ENCODE results near the gene GIPC3. TPM values are rescaled to one million over a fixed set of nuclear protein-coding genes. Genes with fewer than 3 reads are reported as not detected.

Gene GIPC3, protein sequence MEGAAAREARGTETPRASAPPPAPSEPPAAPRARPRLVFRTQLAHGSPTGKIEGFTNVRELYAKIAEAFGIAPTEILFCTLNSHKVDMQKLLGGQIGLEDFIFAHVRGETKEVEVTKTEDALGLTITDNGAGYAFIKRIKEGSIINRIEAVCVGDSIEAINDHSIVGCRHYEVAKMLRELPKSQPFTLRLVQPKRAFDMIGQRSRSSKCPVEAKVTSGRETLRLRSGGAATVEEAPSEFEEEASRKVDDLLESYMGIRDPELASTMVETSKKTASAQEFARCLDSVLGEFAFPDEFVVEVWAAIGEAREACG
- 1.9 TPM for polyA plus RNA-seq (ENCODE audit: insufficient read length)
- long read RNA-seq, donor 1, full-length matches to known transcripts = 6 of 6 reads
- long read RNA-seq, donor 1, partial matches to known transcripts = 0 of 6 reads
- long read RNA-seq, donor 1, other reads (novel, unspliced or antisense) = 0 of 6 reads
- long read RNA-seq, donor 2, full-length matches to known transcripts = 2 of 2 reads
- long read RNA-seq, donor 2, partial matches to known transcripts = 0 of 2 reads
- long read RNA-seq, donor 2, other reads (novel, unspliced or antisense) = 0 of 2 reads
- long read RNA-seq, donor 3 = 0 reads
- long read RNA-seq, donor 4 = 0 reads
- long read RNA-seq, donor 5, full-length matches to known transcripts = 2 of 2 reads
- long read RNA-seq, donor 5, partial matches to known transcripts = 0 of 2 reads
- long read RNA-seq, donor 5, other reads (novel, unspliced or antisense) = 0 of 2 reads
- long read RNA-seq, donor 6, partial matches to known transcripts = 5 of 5 reads
- long read RNA-seq, donor 6, other reads (novel, unspliced or antisense) = 0 of 5 reads
- long read RNA-seq, donor 7, full-length matches to known transcripts = 3 of 3 reads
- long read RNA-seq, donor 7, partial matches to known transcripts = 0 of 3 reads
- long read RNA-seq, donor 7, other reads (novel, unspliced or antisense) = 0 of 3 reads
- long read RNA-seq, donor 8, full-length matches to known transcripts = 1 of 1 reads
- long read RNA-seq, donor 8, partial matches to known transcripts = 0 of 1 reads
- long read RNA-seq, donor 8, other reads (novel, unspliced or antisense) = 0 of 1 reads

DNA sequence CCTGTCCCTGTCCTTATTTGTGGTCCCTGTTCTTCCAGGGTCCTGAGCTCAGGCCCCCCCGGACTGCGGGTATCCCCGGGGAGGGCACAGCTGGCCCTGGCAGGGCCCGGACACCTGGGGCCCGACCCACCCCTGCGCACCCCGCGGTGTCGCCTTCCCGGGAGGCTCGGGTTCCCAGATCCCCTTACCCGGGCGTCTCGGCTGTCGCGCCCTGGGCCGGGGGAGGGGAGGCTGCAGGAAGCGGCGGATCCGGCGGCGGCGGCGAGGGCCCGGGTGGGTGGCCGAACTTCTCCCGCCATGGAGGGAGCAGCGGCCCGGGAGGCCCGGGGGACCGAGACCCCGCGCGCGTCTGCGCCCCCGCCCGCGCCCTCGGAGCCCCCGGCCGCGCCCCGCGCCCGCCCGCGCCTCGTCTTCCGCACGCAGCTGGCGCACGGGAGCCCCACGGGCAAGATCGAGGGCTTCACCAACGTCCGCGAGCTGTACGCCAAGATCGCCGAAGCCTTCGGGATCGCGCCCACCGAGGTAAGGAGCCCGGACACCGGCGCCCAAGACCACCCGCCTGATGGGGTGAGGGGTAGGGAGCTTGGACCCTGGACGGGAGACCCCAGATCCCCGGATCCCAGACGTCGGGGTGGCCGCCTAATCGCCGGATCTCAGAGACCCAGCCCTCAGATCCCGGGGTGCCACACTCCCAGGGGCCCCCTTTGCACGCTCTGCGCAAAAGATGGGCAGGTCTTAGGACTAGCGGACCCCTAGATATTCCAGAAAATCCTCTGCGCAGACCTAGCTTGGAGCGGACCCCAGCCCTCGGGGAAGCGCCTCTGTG lies at the start of gene GIPC3:
Gene GIPC3 (plus strand): TSS at position 178 of the 826 bp plus-strand sequence. CDS start 120 bp downstream, at position 298.
- DNase-seq = no peak

DNA sequence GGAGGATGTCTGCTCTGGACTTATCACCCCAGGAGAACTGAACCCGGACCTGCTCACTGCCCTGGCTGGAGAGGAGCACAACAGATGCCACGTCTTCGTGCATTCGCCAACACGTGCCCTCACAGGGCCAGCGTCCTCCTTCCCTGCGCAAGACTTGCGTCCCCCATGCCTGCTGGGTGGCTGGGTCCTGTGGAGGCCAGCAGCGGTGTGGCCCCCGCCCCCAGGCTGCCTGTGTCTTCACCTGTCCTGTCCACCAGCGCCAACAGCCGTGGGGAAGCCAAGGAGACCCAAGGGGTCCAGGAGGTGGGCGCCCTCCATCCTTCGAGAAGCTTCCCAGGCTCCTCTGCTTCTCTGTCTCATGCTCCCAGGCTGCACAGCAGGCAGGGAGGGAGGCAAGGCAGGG lies 49.7 kb upstream of the GIPC3 start:
- no peak for DNase-seq

DNA sequence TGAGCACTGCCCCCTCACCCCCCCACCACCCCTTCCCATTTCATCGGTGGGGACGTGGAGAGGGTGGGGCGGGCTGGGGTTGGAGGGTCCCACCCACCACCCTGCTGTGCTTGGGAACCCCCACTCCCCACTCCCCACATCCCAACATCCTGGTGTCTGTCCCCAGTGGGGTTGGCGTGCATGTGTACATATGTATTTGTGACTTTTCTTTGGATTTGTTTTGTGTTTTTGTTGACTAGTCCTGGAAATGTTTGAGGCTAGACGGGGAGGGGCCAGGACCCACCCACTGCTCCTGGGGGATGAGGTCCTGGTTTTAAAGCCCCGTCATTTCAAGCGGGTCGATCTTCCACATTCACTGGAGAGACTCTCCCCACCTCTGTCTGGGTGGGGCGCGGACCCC lies 49.3 kb upstream of the GIPC3 start:
- DNase-seq = no peak

DNA sequence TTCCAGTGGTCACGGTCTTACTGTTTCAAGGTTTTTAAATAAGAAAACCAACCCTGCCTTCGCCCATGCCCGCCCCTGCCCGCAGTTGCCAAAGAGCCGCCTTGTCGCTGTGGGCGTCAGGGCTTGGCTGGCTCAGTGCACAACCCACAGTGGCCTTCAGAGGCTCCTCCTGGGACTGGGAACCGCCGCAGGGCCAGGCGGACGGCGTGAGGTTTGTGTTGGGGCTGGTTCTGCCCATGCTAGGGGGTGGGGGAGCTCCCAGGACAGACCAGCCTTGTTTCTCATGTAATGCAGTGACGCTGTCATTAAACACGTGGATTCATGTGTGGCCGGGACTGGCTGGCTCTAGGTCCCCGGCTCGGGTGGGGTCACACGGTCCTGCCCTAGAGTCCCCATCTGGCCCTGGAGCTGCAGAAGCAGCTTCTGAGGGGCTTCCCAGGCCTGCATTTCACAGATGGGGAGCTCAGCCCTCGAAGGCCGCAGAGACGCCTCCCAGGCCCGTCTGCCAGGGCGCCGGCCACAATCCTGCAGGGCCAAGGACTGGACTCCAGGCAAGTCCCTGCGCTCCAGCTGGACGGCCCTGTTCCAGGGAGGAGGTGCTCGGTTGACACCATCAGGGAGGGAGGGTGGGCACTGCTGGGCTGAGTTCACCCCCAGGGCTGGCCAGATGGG lies 48.7 kb upstream of the GIPC3 start:
- no peak for DNase-seq

DNA sequence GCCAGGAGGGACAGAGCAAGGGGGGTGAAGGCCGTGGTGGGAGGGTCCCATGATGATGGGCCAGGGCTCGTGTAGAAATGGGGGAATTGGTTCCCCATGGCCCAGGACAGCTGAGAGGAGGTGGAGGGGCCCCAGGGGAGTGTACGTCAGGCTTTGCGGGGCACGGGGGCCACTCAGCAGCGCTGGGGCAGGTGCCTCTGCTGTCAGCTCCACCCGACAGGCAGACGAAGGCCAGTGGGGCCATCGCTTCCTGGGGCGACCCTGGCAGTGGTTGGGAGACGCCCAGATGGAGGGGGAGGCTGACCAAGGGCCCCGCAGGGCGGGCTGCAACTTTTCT lies 48.2 kb upstream of the GIPC3 start:
- no peak for DNase-seq

DNA sequence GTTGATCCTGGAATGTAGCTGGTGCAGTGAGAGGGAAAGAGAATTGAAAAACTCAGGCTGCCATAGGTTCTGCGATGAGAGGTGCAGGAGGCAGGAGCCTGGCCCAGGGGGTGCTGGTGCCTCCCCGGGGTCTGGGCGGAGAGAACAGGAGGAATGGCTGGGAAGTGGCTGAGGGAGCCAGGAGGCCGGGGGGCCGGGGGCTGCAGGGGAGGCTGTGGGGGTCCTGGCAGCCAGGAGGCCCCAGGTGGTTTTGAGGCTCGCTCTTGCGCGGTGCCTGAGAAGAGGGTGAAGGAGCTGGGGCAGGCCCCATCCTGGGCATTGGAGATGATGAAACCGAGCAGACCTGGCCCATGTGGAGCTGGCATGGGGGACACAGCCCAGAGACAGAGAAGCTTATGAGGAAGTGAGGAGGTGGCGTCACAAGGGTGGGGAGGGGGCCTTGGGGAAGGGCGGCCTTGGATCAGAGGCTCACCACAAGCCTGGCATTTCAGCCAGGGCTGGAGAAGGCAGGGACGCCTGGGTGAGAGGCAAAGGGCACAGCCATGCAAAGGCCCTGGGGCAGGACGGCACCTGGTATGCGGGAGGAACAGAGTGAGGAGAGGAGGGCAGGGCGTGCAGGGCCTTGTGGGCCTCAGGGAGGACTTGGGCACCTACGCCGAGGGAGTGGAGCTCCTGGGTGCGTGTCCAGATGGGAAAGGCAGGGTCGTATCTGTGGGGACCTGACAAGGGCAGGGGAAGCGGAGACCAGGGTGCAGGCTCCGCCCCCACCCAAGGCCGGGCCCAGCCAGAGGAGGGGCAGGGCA lies 47.6 kb upstream of the GIPC3 start:
- DNase-seq = no peak

DNA sequence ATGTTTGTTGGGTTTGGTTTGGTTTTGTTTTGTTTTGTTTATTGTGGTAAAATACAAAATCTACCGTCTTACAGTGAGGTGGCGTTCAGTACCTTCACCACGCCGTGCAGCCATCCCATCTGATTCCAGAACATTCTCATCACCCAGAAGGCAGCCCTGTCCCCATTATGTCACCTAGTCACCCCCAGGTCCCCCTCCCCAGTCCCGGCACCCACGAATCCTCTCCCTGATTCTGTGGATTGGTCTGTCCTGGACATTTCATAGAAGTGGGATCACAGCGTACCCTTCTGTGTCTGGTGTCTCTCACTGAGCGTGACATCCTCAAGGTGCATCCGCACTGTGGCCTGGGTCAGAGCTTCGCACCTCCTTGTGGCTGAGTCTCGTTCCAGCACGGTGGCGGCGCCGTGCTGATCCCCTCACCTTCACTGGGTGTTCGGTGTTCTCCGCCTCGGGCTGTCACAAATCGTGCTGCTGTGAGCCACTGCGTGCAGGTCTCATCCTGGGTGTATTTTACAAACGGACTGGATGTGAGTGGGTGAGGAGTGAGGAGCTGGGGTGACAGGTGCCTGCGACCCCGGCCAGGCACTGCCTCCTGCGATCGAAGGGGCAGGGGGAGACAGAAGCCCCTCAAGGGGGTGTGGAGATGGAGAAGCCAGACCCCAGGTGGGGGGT lies 46.9 kb upstream of the GIPC3 start:
- no peak for DNase-seq

DNA sequence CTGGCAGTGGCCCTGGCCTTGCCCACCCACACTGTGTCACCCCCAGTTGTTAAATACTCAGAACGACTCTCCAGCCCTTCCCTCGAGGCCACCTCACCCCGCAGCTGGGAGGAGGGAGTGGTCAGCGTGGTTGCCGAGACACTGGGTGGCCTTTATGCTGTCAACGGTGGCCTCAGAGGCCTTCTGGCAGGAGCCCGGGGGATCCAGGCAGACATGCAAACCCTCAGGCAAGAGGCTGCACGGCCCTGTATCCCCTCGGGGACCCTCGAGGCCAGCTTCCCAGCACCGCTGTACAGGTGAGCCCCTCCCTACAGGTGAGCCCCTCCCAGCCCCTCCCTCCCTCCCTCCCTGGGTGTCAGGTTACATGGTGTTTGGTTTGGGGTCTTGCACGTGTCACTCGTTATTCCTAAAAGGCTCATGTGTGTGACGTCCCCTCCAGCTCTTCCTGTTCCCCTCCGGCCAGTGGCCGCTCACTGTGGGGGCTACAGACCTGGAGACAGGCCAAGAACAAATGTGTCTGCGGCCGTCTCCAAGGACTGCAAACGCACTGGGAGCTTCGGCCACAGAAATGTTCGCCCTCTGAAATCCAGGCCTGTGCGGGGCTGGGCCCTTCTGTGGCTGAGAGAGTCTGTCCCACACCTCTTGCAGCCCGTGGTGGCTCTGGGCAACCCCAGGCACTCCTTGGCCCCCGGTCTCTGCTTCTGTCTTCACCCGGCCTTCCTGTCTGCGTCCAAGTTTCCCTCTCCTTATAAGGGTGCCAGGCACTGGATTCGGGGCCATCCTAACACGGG lies 46.1 kb upstream of the GIPC3 start, which contains the start of gene TEKTIP1:
Gene TEKTIP1 (plus strand): TSS at position 210 of the 791 bp plus-strand sequence. CDS start 4 bp downstream, at position 214.
- no peak for DNase-seq

DNA sequence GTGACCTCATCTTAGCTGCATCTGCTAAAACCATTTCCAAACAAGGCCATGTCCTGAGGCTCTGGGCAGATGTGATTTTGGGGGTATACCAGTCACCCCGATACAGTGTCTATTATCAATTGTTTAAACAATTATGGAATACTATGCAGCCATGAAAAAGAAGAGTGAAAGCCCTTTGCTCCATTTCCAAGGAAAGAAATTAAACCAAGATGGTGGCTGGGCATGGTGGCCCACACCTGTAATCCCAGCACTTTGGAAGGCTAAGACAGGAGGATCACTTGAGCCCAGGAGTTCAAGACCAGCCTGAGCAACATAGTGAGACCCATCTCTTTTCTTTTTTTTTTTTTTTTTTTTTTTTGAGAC lies 45.5 kb upstream of the GIPC3 start:
- no peak for DNase-seq

DNA sequence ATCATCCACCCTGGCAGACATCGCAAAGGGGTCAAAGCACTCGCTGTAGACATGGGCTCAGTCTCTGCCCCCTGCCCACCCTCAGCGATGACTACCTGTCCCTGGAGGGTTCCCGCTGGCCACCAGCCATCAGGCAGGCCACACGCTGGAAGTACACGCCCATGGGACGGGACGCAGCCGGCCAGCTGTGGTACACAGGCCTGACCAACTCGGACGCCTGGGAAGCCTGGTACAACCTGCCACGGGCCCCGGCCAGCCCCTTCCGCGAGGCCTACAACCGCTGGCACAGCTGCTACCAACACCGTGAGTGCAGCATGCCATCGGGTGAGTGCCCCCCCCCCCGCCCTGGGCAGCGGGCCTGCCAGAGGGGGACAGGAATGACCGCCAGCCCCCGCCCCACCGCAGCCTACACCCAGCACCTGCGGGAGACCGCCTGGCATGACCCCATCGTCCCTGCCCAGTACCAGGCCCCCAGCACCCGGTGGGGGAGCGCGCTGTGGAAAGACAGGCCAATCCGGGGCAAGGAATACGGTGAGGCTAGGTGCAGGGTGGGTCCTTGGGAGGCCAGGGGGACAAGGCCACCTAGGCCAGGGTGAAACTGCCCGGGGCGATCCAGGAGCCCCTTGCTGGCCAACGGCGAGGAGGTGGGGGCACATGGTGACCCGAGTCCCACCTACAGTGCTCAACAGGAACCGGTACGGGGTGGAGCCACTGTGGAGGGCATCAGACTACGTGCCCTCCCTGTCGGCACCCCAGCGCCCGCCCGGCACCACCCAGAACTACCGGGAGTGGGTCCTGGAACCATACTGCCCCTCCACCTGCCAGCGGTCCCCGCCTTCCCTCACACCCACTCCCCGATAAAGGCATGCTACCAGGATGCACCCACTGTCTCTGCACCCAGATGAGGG lies 41.9 kb upstream of the GIPC3 start:
- no peak for DNase-seq

DNA sequence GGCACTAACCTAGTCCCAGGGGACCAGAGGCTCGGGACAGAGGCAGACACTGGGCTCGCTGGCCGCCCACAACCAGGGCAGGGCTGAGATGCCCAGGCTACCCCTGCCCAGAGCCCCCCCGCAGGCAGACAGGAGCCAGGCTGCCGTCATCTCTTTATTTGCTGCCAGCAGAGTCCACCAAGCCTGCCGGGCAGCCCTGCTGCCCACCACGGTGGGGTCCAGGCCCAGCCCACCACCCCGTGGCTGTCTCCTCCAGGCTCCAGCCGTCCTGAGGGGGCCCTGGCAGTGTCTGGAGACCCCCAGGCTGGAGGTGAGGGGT lies 41.3 kb upstream of the GIPC3 start:
- no peak for DNase-seq

DNA sequence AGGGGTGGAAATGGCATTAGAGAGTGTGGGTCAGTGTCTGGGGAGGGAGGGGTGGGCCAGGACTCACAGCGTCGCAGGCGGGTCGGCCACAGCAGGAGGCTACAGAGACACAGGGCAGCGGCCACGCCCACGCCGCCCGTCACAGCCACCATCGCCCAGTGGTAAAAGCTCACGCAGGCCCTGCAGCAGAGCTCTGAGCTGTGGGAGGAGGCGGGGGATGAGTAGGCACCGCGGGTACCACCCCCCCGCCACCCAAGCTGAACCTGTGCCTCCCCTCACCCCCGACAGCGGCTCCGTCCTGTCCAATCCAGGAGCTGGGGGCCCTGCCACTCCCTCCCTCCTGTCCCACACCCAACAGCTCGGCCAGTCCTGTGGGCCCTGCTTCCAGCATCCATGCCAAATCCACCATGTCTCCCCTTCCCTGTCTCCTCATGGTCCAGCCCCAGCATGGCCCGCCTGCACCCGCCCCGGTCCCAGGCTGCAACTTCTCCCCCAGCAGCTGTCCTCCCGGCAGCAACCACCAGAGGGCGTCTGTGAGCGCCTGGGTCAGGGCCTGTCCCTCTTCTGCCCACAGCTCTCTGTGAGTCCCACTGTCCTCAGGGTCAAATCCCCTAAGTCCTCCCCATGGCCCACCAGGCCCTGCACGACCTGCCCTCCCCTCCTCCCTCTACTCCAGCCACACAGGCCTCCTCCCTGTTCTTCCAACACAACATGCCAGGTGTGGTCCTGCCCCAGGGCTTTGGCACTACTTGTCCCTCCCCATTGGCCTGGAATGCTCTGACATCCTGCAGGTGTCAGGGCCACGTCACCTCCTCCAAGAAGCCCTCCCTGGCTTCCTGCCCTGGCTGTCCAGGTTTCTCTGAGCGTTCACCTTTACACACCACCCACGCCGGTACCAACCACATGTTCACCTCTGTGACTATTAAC lies 40.3 kb upstream of the GIPC3 start:
- DNase-seq = no peak

DNA sequence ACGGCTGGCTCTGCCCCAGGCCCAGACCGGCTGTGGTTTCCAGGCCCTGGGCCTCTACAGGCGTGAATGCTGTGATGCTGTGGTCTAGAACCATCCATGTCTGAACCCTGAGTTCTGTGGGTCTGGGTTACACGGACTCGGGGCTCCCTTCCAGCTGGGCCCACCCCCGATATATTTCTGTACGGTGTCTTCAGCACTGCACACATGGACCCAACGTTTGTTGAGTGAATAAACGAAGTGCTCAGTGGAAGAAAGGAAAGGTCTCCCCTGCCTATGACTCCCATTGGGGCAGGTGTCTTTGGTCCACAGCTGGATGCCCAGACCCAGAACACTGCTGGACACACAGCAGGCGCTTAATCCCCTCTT lies 39.6 kb upstream of the GIPC3 start:
- DNase-seq = no peak

DNA sequence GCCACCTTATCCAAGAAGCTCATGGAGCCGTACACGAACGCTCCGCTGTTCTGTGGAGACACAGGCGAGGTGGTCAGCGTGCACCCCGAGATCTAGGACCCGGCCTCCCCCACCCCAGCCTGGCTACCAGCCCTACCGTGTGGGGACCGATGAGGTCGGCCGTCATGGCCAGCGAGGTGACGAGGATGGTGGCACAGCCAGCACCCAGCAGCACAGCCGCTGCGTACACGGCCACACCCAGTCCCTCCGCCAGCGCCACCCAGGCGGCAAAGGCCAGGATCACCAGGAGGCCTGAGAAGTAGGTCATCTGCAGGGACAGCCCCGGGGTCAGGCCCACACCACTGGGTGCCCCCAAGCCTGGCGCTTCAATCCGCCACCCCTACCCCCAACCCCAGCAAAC lies 39.2 kb upstream of the GIPC3 start:
- DNase-seq = no peak

DNA sequence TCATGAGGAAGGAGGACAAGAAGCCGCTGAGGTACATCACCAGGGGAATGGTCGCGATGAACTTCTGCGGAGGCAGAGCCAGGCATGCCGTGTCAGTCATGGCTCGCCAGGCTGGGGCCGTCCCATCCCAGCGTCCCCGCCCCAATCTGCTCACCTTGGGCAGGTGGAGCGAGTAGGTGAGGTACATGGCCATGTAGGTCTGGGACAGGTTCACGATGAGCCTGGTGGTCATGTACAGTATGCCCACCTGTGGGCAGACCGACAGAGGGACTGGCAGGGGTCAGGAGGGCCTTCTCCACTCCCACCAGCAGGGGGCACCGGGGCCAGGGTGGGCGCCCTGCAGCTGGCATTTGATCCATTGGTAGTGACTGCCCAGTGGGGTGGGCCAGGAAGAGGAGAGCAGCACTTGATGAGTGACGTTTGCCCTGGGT lies 38.0 kb upstream of the GIPC3 start:
- no peak for DNase-seq

DNA sequence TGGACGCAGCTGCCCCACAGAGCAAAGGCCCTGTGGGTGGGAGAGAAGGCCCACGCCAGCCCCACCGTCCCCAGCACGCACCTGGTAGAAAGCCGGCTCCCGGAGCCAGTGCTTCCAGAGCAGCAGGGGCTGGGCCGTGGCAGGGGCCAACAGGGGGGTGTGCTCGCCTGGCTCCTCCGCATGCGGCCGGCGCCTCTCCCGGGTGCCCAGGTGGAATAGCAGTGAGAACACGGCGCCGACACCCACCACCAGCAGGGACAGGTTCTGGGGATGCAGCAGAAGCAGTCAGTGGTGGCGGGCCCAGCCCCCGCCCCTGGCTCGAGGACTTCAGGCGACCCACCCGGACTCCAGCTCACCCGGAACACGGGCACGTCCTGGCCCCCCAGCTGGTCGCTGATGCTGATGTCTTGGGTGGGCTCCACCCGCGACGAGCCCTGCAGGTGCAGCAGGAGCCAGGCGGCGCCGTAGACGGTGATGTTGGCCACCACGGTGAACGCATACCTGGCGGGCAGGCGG lies 37.5 kb upstream of the GIPC3 start:
- no peak for DNase-seq

DNA sequence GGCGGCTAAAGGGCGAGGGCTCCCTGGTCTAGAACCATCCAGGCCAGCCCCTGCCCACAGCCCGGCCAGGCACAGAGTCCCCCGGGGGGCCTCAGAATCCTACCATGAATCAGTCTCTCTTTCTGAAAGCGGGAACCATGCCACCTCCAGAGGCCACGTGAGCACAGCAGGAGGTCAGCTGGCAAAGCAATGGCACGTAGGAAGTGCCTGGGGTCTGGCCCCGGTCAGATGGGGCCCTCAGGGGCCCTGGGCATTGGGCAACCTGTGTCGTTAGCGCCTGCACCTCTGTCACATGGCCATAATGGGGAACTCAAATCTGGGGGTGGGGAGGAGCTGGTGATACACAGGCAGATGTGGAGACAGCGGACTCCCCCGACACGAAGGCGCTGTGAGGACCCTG lies 36.7 kb upstream of the GIPC3 start:
- DNase-seq = no peak

Measured in left kidney (tissue), 8 donors.